NCI-H82 treated with DMSO at 0.1 percent for 48 hours (cell line): ENCODE measurements around the gene DLGAP1.
A peak's percentile ranks its signal among the peaks of the same experiment; 100 is the strongest.

Source experiments
- DNase-seq: peaks from one replicate; lab custom pipeline; 2025; ENCODE audit not compliant: unreplicated experiment; lab: John Stamatoyannopoulos, UW

Gene DLGAP1

GRCh38 chr18:3578621-3579020 lies 876.5 kb downstream of the DLGAP1 start:
- DNase-seq: no peak

GRCh38 chr18:3577281-3577855 lies 877.7 kb downstream of the DLGAP1 start:
- DNase-seq: no peak

- DNase-seq: no peak
These were observed 882.3 kb downstream of the DLGAP1 start for GRCh38 chr18:3572761-3573160.

GRCh38 chr18:3566851-3567250 lies 888.3 kb downstream of the DLGAP1 start:
- no peak for DNase-seq

GRCh38 chr18:3560755-3561154 lies 894.4 kb downstream of the DLGAP1 start:
- DNase-seq: no peak

- peak; percentile 57 for DNase-seq
These were observed 900.2 kb downstream of the DLGAP1 start for GRCh38 chr18:3554811-3555427.

GRCh38 chr18:3554091-3554601 lies 901.0 kb downstream of the DLGAP1 start:
- no peak for DNase-seq

- peak; percentile 57 for DNase-seq
These were observed 902.8 kb downstream of the DLGAP1 start for GRCh38 chr18:3552305-3552704.

GRCh38 chr18:3547891-3548615 lies 907.1 kb downstream of the DLGAP1 start:
- DNase-seq: no peak

- DNase-seq: no peak
These were observed 909.0 kb downstream of the DLGAP1 start for GRCh38 chr18:3546106-3546505.

GRCh38 chr18:3544537-3544936 lies 910.6 kb downstream of the DLGAP1 start:
- DNase-seq: no peak

- no peak for DNase-seq
These were observed 913.3 kb downstream of the DLGAP1 start for GRCh38 chr18:3541549-3542386.

- DNase-seq: no peak
These were observed 914.1 kb downstream of the DLGAP1 start for GRCh38 chr18:3540805-3541548.

- no peak for DNase-seq
These were observed 916.0 kb downstream of the DLGAP1 start for GRCh38 chr18:3538954-3539617.

GRCh38 chr18:3538456-3538855 lies 916.7 kb downstream of the DLGAP1 start:
- no peak for DNase-seq

- peak; percentile 71 for DNase-seq
These were observed 924.3 kb downstream of the DLGAP1 start for GRCh38 chr18:3530807-3531206.

GRCh38 chr18:3529601-3530000 lies 925.5 kb downstream of the DLGAP1 start:
- peak; percentile 77 for DNase-seq

- DNase-seq: no peak
These were observed 926.0 kb downstream of the DLGAP1 start for GRCh38 chr18:3529077-3529476.

GRCh38 chr18:3528231-3528630 lies 926.9 kb downstream of the DLGAP1 start:
- no peak for DNase-seq
